SK-N-SH treated with all-trans-retinoic acid at 6 μM for 48 hours (cell line): ENCODE results near the gene CHMP6.

Experiments used
- ARNTL ChIP-seq: fragments of 450-650 bp; formaldehyde crosslinking; IDR thresholded peaks from 2 replicates; pipeline ENCODE4 v1.5.0; 2020; ENCODE audit warnings: low read depth, mild to moderate bottlenecking, moderate library complexity, borderline replicate concordance
- CREB5 ChIP-seq: fragments of 250-450 bp; sonication (Bioruptor Pico); IDR thresholded peaks from 2 replicates; pipeline ENCODE4 v1.5.1; 2020; ENCODE audit warnings: low read depth, mild to moderate bottlenecking, moderate library complexity
- CSDC2 ChIP-seq: fragments of 250-450 bp; sonication (Bioruptor Pico); IDR thresholded peaks from 2 replicates; pipeline ENCODE4 v1.5.0; 2020; ENCODE audit warnings: mild to moderate bottlenecking, moderate library complexity
- CSRNP3 ChIP-seq: fragments of 250-450 bp; sonication (Bioruptor Pico); IDR thresholded peaks from 2 replicates; pipeline ENCODE4 v1.5.1; 2021; ENCODE audit warnings: mild to moderate bottlenecking, moderate library complexity
- ESRRG ChIP-seq: fragments of 250-450 bp; sonication (Bioruptor Pico); IDR thresholded peaks from 2 replicates; pipeline ENCODE4 v1.6.1; 2021; ENCODE audit warnings: mild to moderate bottlenecking
- GLIS3 ChIP-seq: fragments of 250-450 bp; sonication (Bioruptor Pico); IDR thresholded peaks from 2 replicates; pipeline ENCODE4 v1.5.0; 2020; ENCODE audit warnings: mild to moderate bottlenecking, moderate library complexity
- OSR1 ChIP-seq: fragments of 250-450 bp; sonication (Bioruptor Pico); IDR thresholded peaks from 2 replicates; pipeline ENCODE4 v1.8.0; 2022; ENCODE audit warnings: moderate library complexity, mild to moderate bottlenecking, inconsistent platforms
- PPARA ChIP-seq: fragments of 250-450 bp; sonication (Bioruptor Pico); IDR thresholded peaks from 2 replicates; pipeline ENCODE4 v1.5.0; 2020; ENCODE audit warnings: mild to moderate bottlenecking, borderline replicate concordance
- RARB ChIP-seq: fragments of 250-450 bp; sonication (Bioruptor Pico); IDR thresholded peaks from 2 replicates; pipeline ENCODE4 v1.8.0; 2021; ENCODE audit warnings: mild to moderate bottlenecking, moderate library complexity
- TCF4 ChIP-seq: fragments of 250-450 bp; sonication (Bioruptor Pico); IDR thresholded peaks from 2 replicates; pipeline ENCODE4 v1.8.0; 2021; ENCODE audit warnings: mild to moderate bottlenecking, moderate library complexity, borderline replicate concordance
- ZFP30 ChIP-seq: fragments of 450-650 bp; formaldehyde crosslinking; IDR thresholded peaks from 2 replicates; pipeline ENCODE4 v1.5.0; 2022; ENCODE audit warnings: mild to moderate bottlenecking, moderate library complexity
- ZNF565 ChIP-seq: fragments of 450-650 bp; formaldehyde crosslinking; conservative IDR thresholded peaks from 2 replicates; pipeline ENCODE4 v1.5.0; 2020; ENCODE audit warnings: low read depth, mild to moderate bottlenecking, moderate library complexity
- ZNF70 ChIP-seq: fragments of 450-650 bp; formaldehyde crosslinking; IDR thresholded peaks from 2 replicates; pipeline ENCODE4 v1.5.0; 2020; ENCODE audit warnings: mild to moderate bottlenecking, moderate library complexity

GRCh38 chr17:80943346-80944145, 48.1 kb upstream of the CHMP6 start:
- TF ChIP-seq PPARA (no peak), ARNTL (CRISPR knock-in tag) (no peak), OSR1 (CRISPR knock-in tag) (no peak), ZFP30 (CRISPR knock-in tag) (no peak), CSRNP3 (CRISPR knock-in tag) (no peak), ZNF565 (CRISPR knock-in tag) (no peak), RARB (CRISPR knock-in tag) (no peak), GLIS3 (CRISPR knock-in tag) (no peak), CREB5 (no peak), ZNF70 (CRISPR knock-in tag) (no peak), CSDC2 (no peak), ESRRG (CRISPR knock-in tag) (no peak), TCF4 (CRISPR knock-in tag) (no peak)
